Gastrocnemius medialis (tissue), 4 donors: ENCODE results near the gene CCDC70.

Source experiments
- CTCF ChIP-seq, 5 experiments: fragments of 450-650 bp in 3 of 5; fragments of 200-600 bp in 2 of 5; sonication (generic) in 2 of 5; IDR thresholded peaks in 4 of 5; conservative IDR thresholded peaks in 1 of 5; 1 replicate in 4 of 5; 2 replicates in 1 of 5; pipeline ENCODE4 v1.5.1; 2016 to 2019; ENCODE audit warnings: antibody characterized with exemption in 5 of 5, mild to moderate bottlenecking in 3 of 5, moderate library complexity in 3 of 5
- POLR2A ChIP-seq, 2 donors: fragments of 450-650 bp; IDR thresholded peaks; one replicate each; pipeline ENCODE4 v1.6.1; 2017; ENCODE audit warnings: antibody characterized with exemption in 2 of 2, mild to moderate bottlenecking in 2 of 2, moderate library complexity in 2 of 2

DNA sequence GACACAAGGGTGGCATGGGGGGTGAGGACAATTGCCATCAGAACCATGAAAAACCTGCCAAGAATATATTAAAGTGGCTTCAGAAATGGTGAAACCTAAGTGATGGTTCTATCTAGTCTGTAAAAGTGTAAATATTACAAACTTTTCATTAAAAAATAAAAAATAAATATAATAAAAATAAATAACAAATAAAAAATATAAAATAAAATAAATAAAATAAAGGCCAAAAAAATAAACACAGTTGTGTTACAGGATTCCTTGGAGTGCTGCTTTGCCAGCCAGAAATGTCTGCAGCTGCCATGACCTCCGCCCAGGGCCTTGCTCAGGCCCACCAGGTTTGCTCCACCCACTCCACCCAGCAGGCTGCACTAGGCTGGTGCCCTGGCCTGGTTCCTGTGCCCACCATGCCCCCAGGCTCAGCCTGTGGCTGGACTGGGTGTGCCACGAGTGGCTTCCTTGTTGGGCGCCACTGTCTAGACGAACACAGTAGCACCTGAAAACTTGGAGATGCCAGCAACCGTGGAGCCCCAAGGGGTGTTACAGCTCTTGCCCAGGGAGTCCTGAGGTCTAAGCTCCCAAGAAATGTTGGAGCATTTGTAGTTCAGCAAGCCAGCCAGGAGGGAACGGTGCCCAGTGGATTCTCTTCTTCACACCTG, 20.9 kb downstream of the CCDC70 start:
- TF ChIP-seq POLR2A (IDR thresholded peaks at IDR 0.05) (no peak), CTCF (IDR thresholded peaks at IDR 0.05 in 4 of 5, conservative IDR thresholded peaks at IDR 0.05 in 1 of 5) (no peak)
